DND-41 (cell line): Measurements from ENCODE around the gene NTM.

ENCODE experiments used
- ATAC-seq: fragments of 200-7000 bp; cut with Tn5 transposase; 3 replicates; pipeline ENCODE4 v1.9.1; 2021; ENCODE audit warnings: low read depth; ENCODE audit not compliant: insufficient read depth
- DNase-seq: peaks from one replicate; pipeline ENCODE4 v3.0.0-alpha.2; 2020
- H2AFZ ChIP-seq: 2 replicates; pipeline ENCODE4 v1.6.0; 2012; ENCODE audit warnings: low read depth, low read length
- H3K27ac ChIP-seq: 2 replicates; pipeline ENCODE4 v1.5.1; 2012; ENCODE audit warnings: low read length, inconsistent platforms
- H3K27me3 ChIP-seq: fragments of 200-600 bp; sonication (generic); 2 replicates; pipeline ENCODE4 v1.6.0; 2012; ENCODE audit warnings: low read length, mild to moderate bottlenecking, inconsistent platforms; ENCODE audit not compliant: insufficient read depth, poor library complexity
- H3K36me3 ChIP-seq: 2 replicates; pipeline ENCODE4 v1.5.1; 2012; ENCODE audit warnings: low read length, inconsistent platforms; ENCODE audit not compliant: insufficient read depth
- H3K4me1 ChIP-seq: 2 replicates; pipeline ENCODE4 v1.5.1; 2012; ENCODE audit warnings: mild to moderate bottlenecking, low read length; ENCODE audit not compliant: insufficient read depth
- H3K4me2 ChIP-seq: 2 replicates; pipeline ENCODE4 v1.6.0; 2012; ENCODE audit warnings: mild to moderate bottlenecking, moderate library complexity, low read length, inconsistent platforms; ENCODE audit not compliant: insufficient read depth
- H3K4me3 ChIP-seq, 2 experiments: fragments of 200-600 bp in 1 of 2; shearing (Covaris generic) in 1 of 2; 2 replicates each; pipeline ENCODE4 v1.5.1; 2012 to 2016; ENCODE audit warnings: inconsistent platforms in 2 of 2, low read length in 2 of 2, mild to moderate bottlenecking in 2 of 2, low read depth in 1 of 2, moderate library complexity in 1 of 2
- H3K79me2 ChIP-seq: 2 replicates; pipeline ENCODE4 v1.6.0; 2012; ENCODE audit warnings: low read length, inconsistent platforms; ENCODE audit not compliant: insufficient read depth
- H3K9ac ChIP-seq: 2 replicates; pipeline ENCODE4 v1.6.0; 2012; ENCODE audit warnings: low read depth, mild to moderate bottlenecking, inconsistent platforms, low read length, moderate library complexity
- H3K9me3 ChIP-seq: 2 replicates; pipeline ENCODE4 v1.5.1; 2012; ENCODE audit warnings: low read length, moderate library complexity, mild to moderate bottlenecking, inconsistent platforms; ENCODE audit not compliant: insufficient read depth, severe bottlenecking
- H4K20me1 ChIP-seq: 2 replicates; pipeline ENCODE4 v1.6.0; 2012; ENCODE audit warnings: low read length; ENCODE audit not compliant: insufficient read depth
- EZH2 ChIP-seq: IDR thresholded peaks from 3 replicates; pipeline ENCODE4 v1.6.1; 2012; ENCODE audit warnings: borderline replicate concordance, low read depth, mild to moderate bottlenecking, moderate library complexity, low read length, inconsistent platforms; ENCODE audit not compliant: severe bottlenecking
- TF ChIP-seq, protein P1 (sequence below): IDR thresholded peaks from 2 replicates; pipeline ENCODE4 v1.5.1; 2012; ENCODE audit warnings: borderline replicate concordance, low read length, moderate library complexity, mild to moderate bottlenecking; ENCODE audit not compliant: poor library complexity, severe bottlenecking; ENCODE audit errors: extremely low read depth

NTM gene

DNA sequence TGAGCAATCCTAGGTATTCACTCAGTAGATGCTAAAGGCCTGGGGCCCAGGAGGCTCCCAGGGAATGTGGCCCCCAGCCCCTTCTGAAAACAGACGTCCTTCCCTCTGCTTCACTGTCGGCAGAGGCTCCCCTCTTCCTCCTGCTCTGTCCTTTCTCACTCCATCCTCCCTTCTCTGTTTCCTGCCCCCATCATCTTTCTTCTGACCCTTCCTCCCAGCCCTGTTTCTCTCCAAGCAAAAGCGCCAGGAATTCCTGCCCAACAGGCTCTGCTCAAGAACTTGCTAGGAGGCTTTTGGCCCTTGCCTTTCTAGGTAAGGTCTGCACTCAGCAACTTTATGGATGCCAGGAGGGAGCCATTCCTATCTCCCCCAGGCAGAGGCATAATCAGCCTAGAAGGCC, 300.5 kb downstream of the NTM start:
- Histone ChIP-seq H3K4me2 (no peak overlapping the region), H2AFZ (no peak overlapping the region), H3K27ac (no peak overlapping the region), H3K4me1 (no peaks in the 10 kb centered on the region), H3K79me2 (no peaks in the 10 kb centered on the region), H4K20me1 (no peaks in the 10 kb centered on the region; the same call in 1 of the 2 replicates), H3K9me3 (no peaks in the 10 kb centered on the region), H3K36me3 (no peaks in the 10 kb centered on the region), H3K4me3 (no peak overlapping the region), H3K9ac (no peak overlapping the region), H3K27me3 (no peaks in the 10 kb centered on the region)
- no peak for TF ChIP-seq EZH2
- TF ChIP-seq, protein P1, sequence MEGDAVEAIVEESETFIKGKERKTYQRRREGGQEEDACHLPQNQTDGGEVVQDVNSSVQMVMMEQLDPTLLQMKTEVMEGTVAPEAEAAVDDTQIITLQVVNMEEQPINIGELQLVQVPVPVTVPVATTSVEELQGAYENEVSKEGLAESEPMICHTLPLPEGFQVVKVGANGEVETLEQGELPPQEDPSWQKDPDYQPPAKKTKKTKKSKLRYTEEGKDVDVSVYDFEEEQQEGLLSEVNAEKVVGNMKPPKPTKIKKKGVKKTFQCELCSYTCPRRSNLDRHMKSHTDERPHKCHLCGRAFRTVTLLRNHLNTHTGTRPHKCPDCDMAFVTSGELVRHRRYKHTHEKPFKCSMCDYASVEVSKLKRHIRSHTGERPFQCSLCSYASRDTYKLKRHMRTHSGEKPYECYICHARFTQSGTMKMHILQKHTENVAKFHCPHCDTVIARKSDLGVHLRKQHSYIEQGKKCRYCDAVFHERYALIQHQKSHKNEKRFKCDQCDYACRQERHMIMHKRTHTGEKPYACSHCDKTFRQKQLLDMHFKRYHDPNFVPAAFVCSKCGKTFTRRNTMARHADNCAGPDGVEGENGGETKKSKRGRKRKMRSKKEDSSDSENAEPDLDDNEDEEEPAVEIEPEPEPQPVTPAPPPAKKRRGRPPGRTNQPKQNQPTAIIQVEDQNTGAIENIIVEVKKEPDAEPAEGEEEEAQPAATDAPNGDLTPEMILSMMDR, result no peak
- DNase-seq (no peak), ATAC-seq (no peak)

DNA sequence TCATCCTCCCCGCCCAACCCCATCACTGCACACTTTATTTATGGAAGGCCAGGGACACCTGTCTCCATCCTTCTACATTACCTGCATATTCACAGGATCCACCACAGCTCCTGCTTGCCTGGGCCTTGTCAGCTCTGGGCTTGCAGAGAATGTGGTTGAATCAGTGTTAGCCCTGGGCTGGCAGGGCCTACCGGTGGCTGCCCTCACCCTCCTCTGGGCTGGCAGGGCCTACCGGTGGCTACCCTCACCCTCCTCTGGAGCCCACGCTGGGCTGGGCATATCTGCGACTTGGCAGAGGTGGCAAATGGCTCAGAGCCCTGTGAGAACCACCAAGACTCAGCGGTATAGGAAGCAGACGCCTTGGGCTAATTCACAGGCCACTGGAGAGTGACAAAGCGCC, 300.9 kb downstream of the NTM start:
- Histone ChIP-seq H3K4me2 (no peak overlapping the region), H3K4me3 (no peak overlapping the region), H3K9ac (no peak overlapping the region), H4K20me1 (no peaks in the 10 kb centered on the region; the same call in 1 of the 2 replicates), H3K79me2 (no peaks in the 10 kb centered on the region), H3K9me3 (no peaks in the 10 kb centered on the region), H3K4me1 (no peaks in the 10 kb centered on the region), H3K27ac (no peak overlapping the region), H3K27me3 (no peaks in the 10 kb centered on the region), H3K36me3 (no peaks in the 10 kb centered on the region), H2AFZ (no peak overlapping the region)
- ATAC-seq, result no peak
- TF ChIP-seq, protein P1, result no peak
- TF ChIP-seq EZH2, result no peak
- DNase-seq, result no peak

DNA sequence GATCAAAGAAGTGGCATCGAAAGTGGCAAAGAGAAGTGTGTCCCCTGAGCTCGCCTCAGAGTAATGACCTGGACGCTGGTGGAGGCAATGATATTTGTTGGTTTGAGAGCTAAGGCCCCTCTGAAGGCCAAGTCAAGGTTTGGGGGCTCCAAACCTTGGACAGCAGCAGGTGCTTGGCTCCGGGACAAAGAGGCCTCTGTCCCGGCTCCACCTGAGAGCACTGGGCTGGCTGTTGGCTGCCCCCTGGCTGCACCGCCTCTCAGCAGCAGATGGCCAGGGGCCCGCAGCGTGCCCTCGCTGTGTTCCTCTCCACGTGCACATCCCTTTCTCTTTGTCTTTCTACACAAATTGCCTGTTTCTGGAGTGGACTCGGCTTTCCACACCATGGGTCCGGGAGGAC, 301.3 kb downstream of the NTM start:
- ATAC-seq, result no peak
- Histone ChIP-seq H3K36me3 (no peaks in the 10 kb centered on the region), H3K4me2 (no peak overlapping the region), H3K9ac (no peak overlapping the region), H3K4me1 (no peaks in the 10 kb centered on the region), H3K4me3 (no peak overlapping the region), H3K79me2 (no peaks in the 10 kb centered on the region), H3K27me3 (no peaks in the 10 kb centered on the region), H3K9me3 (no peaks in the 10 kb centered on the region), H2AFZ (no peak overlapping the region), H4K20me1 (no peaks in the 10 kb centered on the region; the same call in 1 of the 2 replicates), H3K27ac (no peak overlapping the region)
- DNase-seq, result no peak
- TF ChIP-seq, protein P1, result no peak
- no peak for TF ChIP-seq EZH2

DNA sequence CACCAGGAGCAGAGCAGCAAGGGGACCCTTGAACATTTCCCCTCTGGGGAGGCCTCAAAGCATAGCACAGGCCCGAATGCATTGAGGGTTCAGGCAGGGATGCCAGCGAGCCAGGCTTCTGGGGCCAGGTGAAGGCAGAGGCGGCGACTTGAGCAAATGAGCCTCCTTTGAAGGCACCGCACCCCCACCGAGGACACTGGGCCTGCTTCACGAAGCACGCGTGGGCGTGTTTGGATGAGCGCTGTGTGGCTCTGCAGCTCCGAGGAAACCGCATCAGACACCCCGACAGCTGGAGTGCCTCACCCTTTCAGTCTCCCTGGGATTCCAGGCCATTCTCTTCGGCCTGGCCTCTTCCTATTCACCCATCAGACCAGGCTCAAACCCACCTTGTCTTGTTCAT, 301.8 kb downstream of the NTM start:
- Histone ChIP-seq H4K20me1 (no peaks in the 10 kb centered on the region; the same call in 1 of the 2 replicates), H3K4me2 (no peak overlapping the region), H3K27ac (no peak overlapping the region), H3K4me3 (no peak overlapping the region), H3K4me1 (no peaks in the 10 kb centered on the region), H3K79me2 (no peaks in the 10 kb centered on the region), H3K9ac (no peak overlapping the region), H2AFZ (no peak overlapping the region), H3K9me3 (no peaks in the 10 kb centered on the region), H3K36me3 (no peaks in the 10 kb centered on the region), H3K27me3 (no peaks in the 10 kb centered on the region)
- DNase-seq (no peak), ATAC-seq (no peak)
- TF ChIP-seq EZH2, result no peak
- TF ChIP-seq, protein P1, result no peak
